Thyroid gland (tissue), 4 donors: ENCODE results near the gene HMX2. TPM values are rescaled to one million over a fixed set of nuclear protein-coding genes. Genes with fewer than 3 reads are reported as not detected.

Experiments used
- DNase-seq, 2 donors: peaks; one replicate each; pipeline ENCODE4 v3.0.0-alpha.2; 2019
- H3K27ac ChIP-seq, 3 donors: fragments of 200-600 bp; sonication (generic); 1 replicate in 2 of 3; 2 replicates in 1 of 3; pipeline ENCODE4 v1.5.1; 2016 to 2019; ENCODE audit warnings: mild to moderate bottlenecking in 1 of 3, moderate library complexity in 1 of 3
- H3K27me3 ChIP-seq: fragments of 200-600 bp; sonication (generic); one replicate; pipeline ENCODE4 v1.5.1; 2019
- H3K36me3 ChIP-seq, 2 donors: fragments of 200-600 bp; sonication (generic); one replicate each; pipeline ENCODE4 v1.5.1; 2016 to 2019
- H3K4me1 ChIP-seq, 2 donors: fragments of 200-600 bp; sonication (generic); one replicate each; pipeline ENCODE4 v1.5.1; 2017 to 2019
- H3K4me3 ChIP-seq, 3 donors: fragments of 200-600 bp; sonication (generic); replicated peaks in 1 of 3; 1 replicate in 2 of 3; 2 replicates in 1 of 3; pipeline ENCODE4 v1.5.1; 2016; ENCODE audit warnings: mild to moderate bottlenecking in 1 of 3
- H3K9me3 ChIP-seq: fragments of 200-600 bp; sonication (generic); one replicate; pipeline ENCODE4 v1.5.1; 2017
- POLR2A ChIP-seq, 2 donors: fragments of 450-650 bp; IDR thresholded peaks; one replicate each; pipeline ENCODE4 v1.6.1; 2017; ENCODE audit warnings: antibody characterized with exemption in 2 of 2, mild to moderate bottlenecking in 2 of 2, moderate library complexity in 1 of 2
- WGBS, 2 donors: methylation state at CpG; one replicate each; pipeline ENCODE4 v1.1.5; 2017; 5-methylcytosine and 5-hydroxymethylcytosine counted together
- intact Hi-C: fragments of 100-400 bp; cut with DNase I; formaldehyde crosslinking; loops from one replicate; pipeline ENCODE4 v1.15.1; 2023
- total RNA-seq, 4 donors: library from RNA; depleted of rRNA; stranded (reverse); fragments of >200 nt; gene quantifications; one replicate each; pipeline ENCODE4 v1.2.3, GENCODE V29; 2016
- TF ChIP-seq, protein P1 (sequence below), 6 experiments: fragments of 200-600 bp in 3 of 6; fragments of 450-650 bp in 3 of 6; sonication (generic) in 3 of 6; IDR thresholded peaks; one replicate each; pipeline ENCODE4 v1.5.1; 2016 to 2019; ENCODE audit warnings: antibody characterized with exemption in 6 of 6, mild to moderate bottlenecking in 2 of 6, inconsistent platforms in 1 of 6, moderate library complexity in 1 of 6

Gene HMX2
- total RNA-seq, 4 donors from 2014 or later: not detected

DNA sequence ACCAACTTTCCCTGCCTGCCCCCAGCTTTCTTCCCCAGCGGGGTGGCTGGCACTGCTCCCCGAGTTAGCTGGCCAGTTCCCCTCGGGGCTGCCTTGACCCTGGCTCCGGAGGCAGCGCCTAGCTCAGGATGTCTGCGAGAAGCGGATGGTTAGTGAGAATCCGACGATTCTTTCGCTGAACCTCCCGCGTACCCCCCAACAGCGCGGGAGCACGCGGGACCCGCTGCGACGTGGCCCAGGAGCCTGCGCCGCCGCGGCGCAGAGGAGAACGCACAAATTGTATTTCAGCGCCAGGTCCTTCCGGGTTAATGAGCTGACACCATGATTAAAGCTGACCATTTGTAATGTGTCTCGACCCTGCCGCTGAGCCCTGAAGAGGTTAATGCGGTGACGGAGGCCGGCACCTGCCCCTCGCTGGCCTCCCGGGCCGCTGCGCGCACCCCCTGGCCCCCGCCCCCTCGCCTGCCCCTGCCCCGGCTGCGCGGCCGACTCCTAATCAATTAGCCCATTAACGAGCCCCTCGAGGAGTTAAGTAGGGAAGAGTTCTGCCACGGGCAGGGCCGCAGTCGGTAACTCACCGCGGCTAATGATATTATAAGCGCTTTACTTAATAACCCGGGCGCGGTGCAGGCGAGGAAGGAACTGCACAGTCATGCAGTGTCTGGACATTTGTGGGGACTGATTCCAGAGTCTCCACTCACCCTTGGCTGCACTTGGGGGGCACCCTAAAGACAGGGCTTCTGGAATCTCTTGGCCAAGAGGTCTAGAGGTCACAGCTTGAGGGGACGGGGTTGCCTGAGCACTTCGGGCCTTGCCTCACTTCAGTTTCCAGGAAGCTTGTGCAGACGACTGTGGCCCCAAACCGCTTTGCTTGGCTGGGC, 1.7 kb upstream of the HMX2 start:
- TF ChIP-seq POLR2A (IDR thresholded peaks at IDR 0.05): no peak
- TF ChIP-seq, protein P1, sequence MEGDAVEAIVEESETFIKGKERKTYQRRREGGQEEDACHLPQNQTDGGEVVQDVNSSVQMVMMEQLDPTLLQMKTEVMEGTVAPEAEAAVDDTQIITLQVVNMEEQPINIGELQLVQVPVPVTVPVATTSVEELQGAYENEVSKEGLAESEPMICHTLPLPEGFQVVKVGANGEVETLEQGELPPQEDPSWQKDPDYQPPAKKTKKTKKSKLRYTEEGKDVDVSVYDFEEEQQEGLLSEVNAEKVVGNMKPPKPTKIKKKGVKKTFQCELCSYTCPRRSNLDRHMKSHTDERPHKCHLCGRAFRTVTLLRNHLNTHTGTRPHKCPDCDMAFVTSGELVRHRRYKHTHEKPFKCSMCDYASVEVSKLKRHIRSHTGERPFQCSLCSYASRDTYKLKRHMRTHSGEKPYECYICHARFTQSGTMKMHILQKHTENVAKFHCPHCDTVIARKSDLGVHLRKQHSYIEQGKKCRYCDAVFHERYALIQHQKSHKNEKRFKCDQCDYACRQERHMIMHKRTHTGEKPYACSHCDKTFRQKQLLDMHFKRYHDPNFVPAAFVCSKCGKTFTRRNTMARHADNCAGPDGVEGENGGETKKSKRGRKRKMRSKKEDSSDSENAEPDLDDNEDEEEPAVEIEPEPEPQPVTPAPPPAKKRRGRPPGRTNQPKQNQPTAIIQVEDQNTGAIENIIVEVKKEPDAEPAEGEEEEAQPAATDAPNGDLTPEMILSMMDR (IDR thresholded peaks at IDR 0.05): no peak
- H3K9me3 ChIP-seq: no peaks in the 10 kb centered on the region
- H3K4me3 ChIP-seq: no peak overlapping the region
- no peak for DNase-seq
- WGBS, 2 donors: 3 to 4% methylated on average over 39 to 46 of the region's 59 CpGs
- peaks cover 6 to 40% of the 10 kb centered on the region in 2 donors for H3K4me1 ChIP-seq
- H3K36me3 ChIP-seq: no peaks in the 10 kb centered on the region
- H3K27me3 ChIP-seq: peaks cover 70% of the 10 kb centered on the region
- no peak overlapping the region for H3K27ac ChIP-seq
- intact Hi-C loops: no loop called here

DNA sequence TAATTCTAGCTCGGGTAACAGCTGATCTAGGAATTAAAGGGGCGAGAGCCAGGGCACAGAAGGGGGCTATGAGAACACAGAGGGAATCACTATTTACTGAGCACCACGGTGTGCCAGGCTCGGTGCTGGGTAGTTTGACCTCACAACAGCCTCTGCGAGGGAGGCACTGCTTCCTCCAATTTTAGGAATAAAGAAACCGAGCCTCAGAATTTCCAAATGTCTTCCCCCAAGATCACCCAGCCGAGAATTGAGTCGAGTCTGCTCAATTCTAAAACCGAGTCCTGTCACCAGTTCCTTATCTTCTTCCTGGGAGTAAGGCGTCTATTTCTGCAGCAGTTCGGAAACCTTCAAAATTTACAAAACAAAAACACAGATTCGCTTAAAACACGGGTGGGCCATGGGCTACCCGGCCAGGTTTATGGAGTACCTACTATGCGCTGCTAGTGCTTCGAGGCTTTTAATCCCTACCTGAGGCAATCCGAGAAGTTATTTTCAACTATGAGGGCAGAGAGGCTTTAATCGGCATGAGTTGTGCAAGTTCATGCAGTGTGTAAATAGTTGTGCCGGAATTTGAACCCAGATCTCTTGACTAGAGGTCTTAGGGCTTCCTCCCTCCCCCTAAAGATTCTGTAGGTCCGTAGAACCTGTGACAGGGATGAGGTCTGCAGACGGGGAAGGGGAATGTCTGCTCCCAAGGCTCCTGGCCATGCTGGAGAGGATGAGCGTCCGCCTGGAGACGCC, 872 bp upstream of the HMX2 start:
- Histone ChIP-seq H3K27ac (no peak overlapping the region), H3K4me1 (peaks cover 6 to 42% of the 10 kb centered on the region in 2 donors), H3K36me3 (no peaks in the 10 kb centered on the region), H3K9me3 (no peaks in the 10 kb centered on the region), H3K4me3 (no peak overlapping the region), H3K27me3 (peaks cover 71% of the 10 kb centered on the region)
- 10 to 12% methylated on average over 22 to 23 of the region's 24 CpGs for WGBS, 2 donors
- TF ChIP-seq POLR2A (IDR thresholded peaks at IDR 0.05): no peak
- no peak for DNase-seq
- intact Hi-C loops: no loop called here

DNA sequence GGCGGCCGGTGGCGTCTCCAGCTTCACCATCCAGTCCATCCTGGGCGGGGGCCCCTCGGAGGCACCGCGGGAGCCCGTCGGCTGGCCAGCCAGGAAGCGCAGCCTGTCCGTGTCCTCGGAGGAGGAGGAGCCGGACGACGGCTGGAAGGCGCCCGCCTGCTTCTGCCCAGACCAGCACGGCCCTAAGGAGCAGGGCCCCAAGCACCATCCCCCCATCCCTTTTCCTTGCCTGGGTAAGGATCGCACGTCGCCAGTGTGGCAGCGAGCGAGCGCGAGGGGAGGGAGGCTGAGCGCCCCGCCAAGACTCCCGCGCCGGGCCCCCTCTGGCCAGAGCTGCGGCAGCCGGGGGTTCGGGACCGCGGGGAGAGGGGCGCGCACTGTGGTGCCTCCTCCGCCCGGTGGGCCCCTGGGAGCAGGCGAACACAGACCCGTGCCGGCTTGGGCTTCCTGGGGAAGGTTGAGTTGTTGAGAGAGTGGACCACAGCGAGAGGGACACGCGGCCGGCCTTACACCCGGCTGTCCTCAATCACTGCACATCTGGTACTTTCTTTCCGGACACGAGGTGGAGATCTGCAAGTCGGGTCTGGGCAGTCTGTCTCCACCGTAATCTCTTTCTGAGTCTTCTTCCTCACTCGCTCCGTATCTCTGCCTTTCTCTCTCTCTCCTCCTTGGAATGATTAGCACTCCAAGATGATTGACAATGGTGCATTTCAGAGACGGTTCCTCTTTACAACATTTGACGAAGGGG, 652 bp downstream of the HMX2 start:
- H3K4me1 ChIP-seq: peaks cover 6 to 44% of the 10 kb centered on the region in 2 donors
- no peak for DNase-seq
- 2 to 5% methylated on average over 12 to 17 of the region's 55 CpGs for WGBS, 2 donors
- H3K27ac ChIP-seq: no peak overlapping the region
- peaks cover 63% of the 10 kb centered on the region for H3K27me3 ChIP-seq
- no peaks in the 10 kb centered on the region for H3K9me3 ChIP-seq
- intact Hi-C loops: no loop called here
- no peaks in the 10 kb centered on the region for H3K36me3 ChIP-seq
- TF ChIP-seq, protein P1 (IDR thresholded peaks at IDR 0.05): no peak
- no peak for TF ChIP-seq POLR2A (IDR thresholded peaks at IDR 0.05)
- no peak overlapping the region for H3K4me3 ChIP-seq

DNA sequence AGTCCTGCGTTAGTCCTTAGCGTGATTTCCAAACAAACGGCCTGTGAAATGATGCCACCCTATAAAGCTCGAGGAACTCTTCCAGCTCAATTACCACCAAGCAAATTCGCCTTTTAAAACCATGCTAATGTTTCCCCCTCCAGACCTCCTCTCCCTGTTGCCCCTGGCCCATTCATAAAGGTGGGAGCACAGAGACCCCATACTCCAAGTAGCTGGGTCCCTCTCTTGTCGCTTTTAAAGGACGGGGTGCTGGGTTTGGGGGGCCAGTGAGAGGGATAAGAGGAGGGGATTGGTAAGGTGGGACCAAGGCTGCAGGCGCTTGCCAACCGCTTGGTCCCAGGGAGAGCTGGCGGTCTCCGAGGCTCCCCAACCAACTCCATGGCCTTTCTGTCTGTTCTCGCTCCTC, 1.2 kb downstream of the HMX2 start:
- Histone ChIP-seq H3K4me1 (peaks cover 6 to 46% of the 10 kb centered on the region in 2 donors), H3K9me3 (no peaks in the 10 kb centered on the region), H3K36me3 (no peaks in the 10 kb centered on the region), H3K4me3 (peak overlapping the region in 1 of 3 donors; percentile 29), H3K27me3 (peaks cover 63% of the 10 kb centered on the region), H3K27ac (no peak overlapping the region)
- WGBS, 2 donors: 3 to 8% methylated on average over 12 of the region's 12 CpGs
- intact Hi-C loops: no loop called here
- no peak for TF ChIP-seq POLR2A (IDR thresholded peaks at IDR 0.05)
- TF ChIP-seq, protein P1 (IDR thresholded peaks at IDR 0.05): no peak
- DNase-seq: no peak

DNA sequence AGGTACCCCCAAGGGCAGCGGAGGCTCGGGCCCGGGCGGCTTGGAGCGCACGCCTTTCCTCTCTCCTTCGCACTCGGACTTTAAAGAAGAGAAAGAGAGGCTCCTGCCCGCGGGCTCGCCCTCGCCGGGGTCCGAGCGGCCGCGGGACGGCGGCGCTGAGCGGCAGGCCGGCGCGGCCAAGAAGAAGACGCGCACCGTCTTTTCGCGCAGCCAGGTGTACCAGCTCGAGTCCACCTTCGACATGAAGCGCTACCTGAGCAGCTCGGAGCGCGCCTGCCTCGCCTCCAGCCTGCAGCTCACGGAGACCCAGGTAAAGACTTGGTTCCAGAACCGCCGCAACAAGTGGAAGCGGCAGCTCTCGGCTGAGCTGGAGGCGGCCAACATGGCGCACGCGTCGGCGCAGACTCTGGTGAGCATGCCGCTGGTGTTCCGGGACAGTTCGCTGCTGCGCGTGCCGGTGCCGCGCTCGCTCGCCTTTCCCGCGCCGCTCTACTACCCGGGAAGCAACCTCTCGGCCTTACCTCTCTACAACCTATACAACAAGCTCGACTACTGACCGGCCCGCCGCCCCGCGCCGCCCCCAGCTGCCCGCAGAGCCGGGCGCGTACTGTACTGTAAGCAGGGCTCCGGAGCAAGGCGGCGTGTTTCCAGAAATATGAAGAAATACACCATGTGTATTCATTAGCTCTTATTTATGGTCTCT, 1.8 kb downstream of the HMX2 start:
- 2% methylated on average over 45 of the region's 76 CpGs for WGBS, 2 donors
- no peaks in the 10 kb centered on the region for H3K9me3 ChIP-seq
- H3K4me3 ChIP-seq: peak overlapping the region in 1 of 3 donors; percentile 29
- H3K27ac ChIP-seq: no peak overlapping the region
- H3K27me3 ChIP-seq: peaks cover 60% of the 10 kb centered on the region
- peaks cover 6 to 46% of the 10 kb centered on the region in 2 donors for H3K4me1 ChIP-seq
- peak in 1 of 2 donors; percentile 32 for DNase-seq
- H3K36me3 ChIP-seq: no peaks in the 10 kb centered on the region
- TF ChIP-seq, protein P1 (IDR thresholded peaks at IDR 0.05): no peak
- no peak for TF ChIP-seq POLR2A (IDR thresholded peaks at IDR 0.05)
- intact Hi-C loops: loop anchor here (10.0 kb wide), 1 partner anchor 165 kb away; the partner anchor contains the start of gene PSTK
